HEK293T (cell line): ENCODE results near the gene HSPG2.

Experiments
- CTCF ChIA-PET: fragments of 350-600 bp; formaldehyde crosslinking; extraction: SDS; loops from one replicate; lab custom pipeline; 2021; ENCODE audit warnings: antibody characterized with exemption, inconsistent platforms; lab: Yijun Ruan, JAX
- POLR2A ChIA-PET: fragments of 350-600 bp; formaldehyde crosslinking; extraction: SDS; loops from one replicate; lab custom pipeline; 2020; ENCODE audit warnings: antibody characterized with exemption, inconsistent platforms; lab: Yijun Ruan, JAX
- DNase-seq: peaks from one replicate; pipeline ENCODE4 v3.0.0; 2012; ENCODE audit warnings: mixed read lengths; ENCODE audit errors: extremely low spot score
- ARNT ChIP-seq: fragments of 450-650 bp; IDR thresholded peaks from 2 replicates; pipeline ENCODE4 v1.6.1; 2017; ENCODE audit warnings: mild to moderate bottlenecking
- BHLHE40 ChIP-seq: fragments of 450-650 bp; IDR thresholded peaks from 2 replicates; pipeline ENCODE4 v1.6.1; 2016; ENCODE audit warnings: mild to moderate bottlenecking, moderate library complexity, borderline replicate concordance
- CTBP1 ChIP-seq: fragments of 450-650 bp; IDR thresholded peaks from 2 replicates; pipeline ENCODE4 v1.6.1; 2016; ENCODE audit warnings: borderline replicate concordance
- ELF4 ChIP-seq: fragments of 450-650 bp; IDR thresholded peaks from 2 replicates; pipeline ENCODE4 v1.6.1; 2017; ENCODE audit warnings: antibody characterized with exemption
- FOXA1 ChIP-seq: fragments of 450-650 bp; IDR thresholded peaks from 2 replicates; pipeline ENCODE4 v1.6.1; 2016; ENCODE audit warnings: mild to moderate bottlenecking
- FOXK2 ChIP-seq: fragments of 450-650 bp; IDR thresholded peaks from 2 replicates; pipeline ENCODE4 v1.6.1; 2016; ENCODE audit warnings: mild to moderate bottlenecking
- FOXM1 ChIP-seq: fragments of 450-650 bp; IDR thresholded peaks from 2 replicates; pipeline ENCODE4 v1.6.1; 2017; ENCODE audit warnings: mild to moderate bottlenecking, borderline replicate concordance
- HDGF ChIP-seq: fragments of 450-650 bp; IDR thresholded peaks from 2 replicates; pipeline ENCODE4 v1.6.1; 2017; ENCODE audit warnings: antibody characterized with exemption, borderline replicate concordance
- L3MBTL2 ChIP-seq: fragments of 450-650 bp; conservative IDR thresholded peaks from 2 replicates; pipeline ENCODE4 v1.6.1; 2016; ENCODE audit warnings: mild to moderate bottlenecking
- LEF1 ChIP-seq: fragments of 450-650 bp; IDR thresholded peaks from 2 replicates; pipeline ENCODE4 v1.6.1; 2017; ENCODE audit warnings: mild to moderate bottlenecking, borderline replicate concordance
- NFRKB ChIP-seq: fragments of 450-650 bp; IDR thresholded peaks from 2 replicates; pipeline ENCODE4 v1.6.1; 2016; ENCODE audit warnings: mild to moderate bottlenecking, moderate library complexity
- PKNOX1 ChIP-seq: fragments of 450-650 bp; IDR thresholded peaks from 2 replicates; pipeline ENCODE4 v1.6.1; 2016
- SP1 ChIP-seq: fragments of 450-650 bp; IDR thresholded peaks from 2 replicates; pipeline ENCODE4 v1.6.1; 2017
- SUZ12 ChIP-seq: fragments of 450-650 bp; IDR thresholded peaks from 2 replicates; pipeline ENCODE4 v1.6.1; 2016; ENCODE audit warnings: mild to moderate bottlenecking
- TARDBP ChIP-seq: fragments of 450-650 bp; IDR thresholded peaks from 2 replicates; pipeline ENCODE4 v1.6.1; 2016
- ZNF384 ChIP-seq: fragments of 450-650 bp; IDR thresholded peaks from 2 replicates; pipeline ENCODE4 v1.6.1; 2016

Gene HSPG2

GRCh38 chr1:21966247-21967000 lies 29.3 kb upstream of the HSPG2 start:
- CTCF ChIA-PET: no interaction called here

GRCh38 chr1:21963477-21964217 lies 26.5 kb upstream of the HSPG2 start:
- TF ChIP-seq SUZ12: no peak
- no peak for TF ChIP-seq ARNT
- TF ChIP-seq SP1: no peak
- no peak for TF ChIP-seq LEF1
- no peak for TF ChIP-seq FOXA1
- no peak for TF ChIP-seq BHLHE40
- TF ChIP-seq NFRKB: no peak
- TF ChIP-seq PKNOX1: no peak
- no peak for TF ChIP-seq CTBP1
- no peak for TF ChIP-seq FOXK2
- no peak for TF ChIP-seq HDGF
- no peak for TF ChIP-seq TARDBP
- TF ChIP-seq L3MBTL2: no peak
- TF ChIP-seq ZNF384: no peak
- TF ChIP-seq FOXM1: no peak
- TF ChIP-seq ELF4: no peak
- ChIA-PET CTCF (interaction anchor here (0.6 to 0.7 kb wide), 2 partner anchors 27 to 1404 kb away, joined by 3 read pairs; partner anchors contain the start of gene HSPG2), POLR2A (no interaction called here)
- peak; percentile 78 for DNase-seq

More at GRCh38 chr1:21966247-21967000, 29.3 kb upstream of the HSPG2 start:
- POLR2A ChIA-PET: no interaction called here
- TF ChIP-seq HDGF: no peak
- TF ChIP-seq FOXK2: no peak
- TF ChIP-seq CTBP1: no peak
- no peak for TF ChIP-seq FOXM1
- no peak for TF ChIP-seq SP1
- no peak for TF ChIP-seq TARDBP
- TF ChIP-seq ELF4: no peak
- TF ChIP-seq LEF1: no peak
- no peak for TF ChIP-seq BHLHE40
- no peak for TF ChIP-seq PKNOX1
- TF ChIP-seq ZNF384: no peak
- TF ChIP-seq NFRKB: no peak
- TF ChIP-seq L3MBTL2: no peak
- no peak for TF ChIP-seq SUZ12
- no peak for TF ChIP-seq ARNT
- no peak for TF ChIP-seq FOXA1
- no peak for DNase-seq

GRCh38 chr1:21961799-21962198 lies 24.7 kb upstream of the HSPG2 start:
- CTCF ChIA-PET: no interaction called here
- POLR2A ChIA-PET: no interaction called here
- TF ChIP-seq ARNT: no peak
- TF ChIP-seq L3MBTL2: no peak
- TF ChIP-seq FOXM1: no peak
- no peak for TF ChIP-seq LEF1
- no peak for TF ChIP-seq CTBP1
- TF ChIP-seq HDGF: no peak
- no peak for TF ChIP-seq SUZ12
- TF ChIP-seq PKNOX1: no peak
- no peak for TF ChIP-seq FOXK2
- TF ChIP-seq ELF4: no peak
- no peak for TF ChIP-seq NFRKB
- TF ChIP-seq ZNF384: no peak
- TF ChIP-seq TARDBP: no peak
- TF ChIP-seq FOXA1: no peak
- no peak for TF ChIP-seq BHLHE40
- DNase-seq: no peak

- no peak for TF ChIP-seq L3MBTL2
- TF ChIP-seq FOXM1: no peak
- TF ChIP-seq FOXA1: no peak
- TF ChIP-seq CTBP1: no peak
- no peak for TF ChIP-seq SP1
- TF ChIP-seq NFRKB: no peak
- no peak for TF ChIP-seq TARDBP
- no peak for TF ChIP-seq SUZ12
- no peak for TF ChIP-seq ZNF384
- ChIA-PET CTCF (no interaction called here), POLR2A (no interaction called here)
- DNase-seq: no peak
These were observed 24.2 kb upstream of the HSPG2 start for GRCh38 chr1:21961337-21961736.

GRCh38 chr1:21956720-21957552 lies 19.8 kb upstream of the HSPG2 start:
- DNase-seq: no peak
- CTCF ChIA-PET: no interaction called here
- TF ChIP-seq PKNOX1 (no peak), BHLHE40 (no peak), ZNF384 (no peak), HDGF (no peak), ARNT (no peak), TARDBP (no peak), SUZ12 (no peak), FOXM1 (no peak), NFRKB (no peak), LEF1 (no peak), CTBP1 (no peak), FOXA1 (no peak), L3MBTL2 (no peak), ELF4 (no peak), SP1 (no peak), FOXK2 (no peak)
- POLR2A ChIA-PET: no interaction called here
